ENCODE results near the gene PROSER2.
"Not testable (repeated sequence)": the region's sequence is repeated elsewhere in the genome, so short reads cannot be mapped to it uniquely, and the experiment has no call there.

Gene PROSER2

DNA sequence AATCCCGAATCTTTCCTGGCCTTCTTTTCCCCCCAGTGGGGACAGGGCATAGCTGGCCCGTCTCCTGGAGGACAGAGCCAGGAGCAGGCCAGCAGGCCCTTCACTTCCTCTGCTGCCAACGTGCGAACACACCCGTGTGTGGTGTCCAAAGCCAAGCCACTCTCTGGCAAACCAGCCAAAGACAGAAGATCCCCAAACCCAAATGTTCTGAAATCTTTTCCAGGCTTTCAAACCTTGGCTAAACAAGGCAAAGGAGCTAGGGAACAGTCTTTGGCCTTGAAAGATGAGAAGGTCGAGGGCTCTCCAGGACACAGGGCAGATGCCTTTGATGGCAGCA, 63.0 kb downstream of the PROSER2 start:
- DNase-seq (ENCODE audit: low read depth), result no peak

DNA sequence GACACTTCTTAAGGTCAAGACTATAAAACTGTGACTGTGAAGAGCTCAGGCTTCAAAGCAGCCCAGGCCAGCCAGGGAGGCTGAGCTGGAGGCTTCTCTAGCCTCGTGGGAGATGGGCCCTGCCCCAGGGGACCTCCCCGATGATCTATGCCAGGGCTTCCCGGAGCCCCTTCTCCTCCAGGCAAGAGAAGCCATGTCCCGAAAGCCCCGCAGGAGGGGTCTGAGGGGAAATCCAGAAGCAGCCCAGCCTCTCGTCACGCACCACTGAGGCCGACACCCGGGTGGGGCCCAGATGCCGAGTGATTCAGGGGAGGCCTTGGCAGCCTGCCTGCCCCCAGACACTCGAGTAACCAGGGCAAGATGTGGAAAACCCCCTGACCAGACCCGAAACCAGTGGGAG, 63.7 kb downstream of the PROSER2 start:
- DNase-seq (ENCODE audit: low read depth), result no peak

DNA sequence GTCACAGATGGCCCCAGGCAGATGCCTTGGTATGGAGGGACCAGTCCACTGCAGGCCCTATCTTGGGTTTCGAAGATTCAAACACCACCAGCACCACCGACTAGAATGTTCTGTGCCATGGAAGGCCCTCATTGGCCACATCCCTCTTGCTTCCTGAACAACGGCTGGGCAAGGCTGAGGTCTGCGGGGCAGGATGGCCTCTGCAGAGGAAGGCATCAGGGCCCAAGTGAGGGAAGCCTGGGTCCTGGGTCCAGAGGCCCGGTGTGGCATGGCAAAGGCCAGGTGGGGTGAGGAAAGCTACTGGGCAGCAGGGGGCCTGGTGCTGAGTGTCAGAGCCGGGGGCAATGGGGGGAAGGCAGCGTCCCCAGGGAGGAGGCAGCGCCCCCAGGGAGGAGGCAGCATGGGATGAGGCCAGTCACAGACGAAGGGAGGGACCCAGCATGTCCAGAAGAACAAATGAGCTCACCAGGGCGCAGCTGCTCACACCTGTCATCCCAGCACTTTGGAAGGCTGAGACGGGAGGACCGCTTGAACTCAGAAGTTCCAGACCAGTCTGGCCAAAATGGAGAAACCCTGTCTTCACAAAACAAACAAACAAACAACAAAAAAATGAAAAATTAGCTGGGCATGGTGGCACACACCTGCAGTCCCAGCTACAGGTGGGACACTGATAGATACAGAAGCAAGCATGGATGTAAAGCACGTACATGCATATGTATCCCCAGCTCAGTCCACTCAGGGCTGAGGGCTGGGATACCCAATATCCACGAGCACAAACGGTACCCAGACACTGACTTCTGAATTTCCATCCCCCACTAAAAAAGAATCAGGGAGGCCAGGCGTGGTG, 64.4 kb downstream of the PROSER2 start:
- no peak for DNase-seq (ENCODE audit: low read depth)

DNA sequence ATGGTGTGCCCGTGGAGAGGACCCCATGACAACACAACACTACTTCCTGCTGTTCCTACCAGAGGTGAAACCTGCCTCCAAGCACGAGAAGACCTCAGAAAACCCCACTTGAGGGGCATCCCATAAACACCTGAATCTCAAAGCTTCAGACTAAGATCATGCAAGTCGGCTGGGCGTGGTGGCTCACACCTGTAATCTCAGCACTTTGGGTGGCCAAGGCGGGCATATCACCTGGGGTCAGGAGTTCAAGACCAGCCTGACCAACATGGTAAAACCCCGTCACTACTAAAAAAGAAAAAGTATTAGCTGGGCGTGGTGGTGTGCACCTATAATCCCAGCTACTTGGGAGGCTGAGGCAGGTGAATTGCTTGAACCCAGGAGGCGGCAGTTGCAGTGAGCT, 66.1 kb downstream of the PROSER2 start:
- not testable (repeated sequence) for DNase-seq (ENCODE audit: low read depth)

DNA sequence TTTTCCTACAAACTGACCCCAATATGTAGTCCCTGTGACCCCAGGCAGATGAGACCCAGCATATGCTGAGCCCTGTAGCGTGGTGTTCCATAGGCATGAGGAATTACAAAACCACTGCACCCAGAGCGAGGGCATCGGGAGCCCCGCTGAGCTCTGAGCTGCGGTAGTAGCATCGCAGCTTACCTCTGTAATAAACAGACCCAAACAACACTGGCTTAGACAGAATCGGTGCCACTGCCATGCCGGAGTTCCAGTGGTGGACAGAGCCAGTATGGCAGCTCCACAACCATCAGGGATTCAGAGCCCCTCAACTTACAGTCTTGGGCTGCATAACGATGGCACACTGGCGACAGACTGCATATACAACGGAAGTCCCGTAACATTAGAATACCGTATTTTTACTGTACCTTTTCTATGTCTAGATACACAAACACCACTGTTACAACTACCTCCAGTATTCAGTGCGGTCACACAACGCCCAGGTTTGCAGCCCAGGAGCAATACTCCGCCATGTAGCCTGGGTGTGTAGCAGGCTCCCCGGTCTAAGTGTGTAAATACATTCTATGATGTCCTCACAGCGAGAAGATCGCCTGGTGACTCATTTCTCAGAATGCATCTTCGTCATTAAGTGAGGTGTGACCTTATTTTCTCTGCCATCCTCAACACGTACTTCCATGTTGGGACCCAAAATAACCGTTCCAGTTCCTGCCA, 68.8 kb downstream of the PROSER2 start:
- DNase-seq (ENCODE audit: low read depth), result no peak

DNA sequence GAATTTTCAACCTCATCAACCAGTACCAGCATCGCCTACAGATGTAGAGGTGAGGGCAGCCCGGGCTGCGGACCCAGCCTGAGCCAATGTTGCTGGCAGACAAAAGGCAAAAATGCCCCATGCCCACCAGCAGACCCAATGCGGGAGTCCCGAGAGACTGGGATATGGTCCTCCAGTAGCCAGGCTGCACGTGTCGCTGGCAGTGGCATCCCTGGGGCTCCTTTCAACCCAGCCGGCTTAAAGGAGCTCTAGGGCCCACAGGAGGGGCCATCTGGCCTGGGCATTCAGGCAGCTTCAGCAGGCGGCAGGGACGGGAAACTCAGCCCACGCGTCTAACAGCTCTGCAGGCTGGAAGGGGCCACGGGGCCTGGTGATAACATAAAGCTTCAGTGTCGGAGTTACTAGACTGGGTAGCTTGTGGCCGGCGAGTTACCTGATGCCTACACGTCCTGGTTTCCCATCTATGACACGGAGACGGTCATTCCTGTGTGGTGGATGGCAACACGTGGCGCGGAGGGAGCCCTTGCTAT, 70.7 kb downstream of the PROSER2 start:
- DNase-seq (ENCODE audit: low read depth), result no peak

DNA sequence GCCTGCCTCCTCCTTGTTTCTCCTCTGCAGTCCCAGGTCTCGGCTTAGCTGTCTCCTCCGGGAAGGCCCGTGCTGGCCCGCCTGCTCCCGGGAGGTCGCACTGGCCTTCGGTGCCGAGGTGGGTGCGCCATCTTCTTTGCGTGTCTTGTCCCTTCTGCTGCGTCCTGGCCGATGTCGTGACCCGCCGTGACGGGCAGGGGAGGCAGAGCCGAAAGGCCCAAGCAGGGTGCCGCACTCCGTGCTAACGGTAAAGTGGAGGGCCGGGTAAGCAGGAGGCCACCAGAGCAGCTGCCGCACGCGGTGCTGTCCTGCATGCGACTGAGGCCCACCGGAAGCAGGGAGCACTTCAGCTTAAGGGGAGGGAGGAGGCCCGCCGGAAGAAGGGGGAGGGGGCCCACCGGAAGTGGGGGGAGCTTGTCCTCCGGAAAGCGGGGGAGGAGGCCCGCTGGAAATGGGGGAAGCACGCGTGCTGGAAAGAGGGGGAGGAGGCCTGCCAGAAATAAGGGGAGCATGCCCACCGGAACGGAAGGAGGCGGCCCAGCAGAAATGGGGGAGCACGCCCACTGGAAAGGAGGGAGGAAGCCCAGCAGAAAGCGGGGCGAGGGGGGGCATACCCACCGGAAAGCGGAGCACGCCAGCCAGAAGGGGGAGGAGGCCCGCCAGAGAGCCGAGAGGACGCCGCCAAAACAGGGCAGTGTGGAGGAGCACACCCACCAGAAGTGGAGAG, 71.4 kb downstream of the PROSER2 start:
- no peak for DNase-seq (ENCODE audit: low read depth)

DNA sequence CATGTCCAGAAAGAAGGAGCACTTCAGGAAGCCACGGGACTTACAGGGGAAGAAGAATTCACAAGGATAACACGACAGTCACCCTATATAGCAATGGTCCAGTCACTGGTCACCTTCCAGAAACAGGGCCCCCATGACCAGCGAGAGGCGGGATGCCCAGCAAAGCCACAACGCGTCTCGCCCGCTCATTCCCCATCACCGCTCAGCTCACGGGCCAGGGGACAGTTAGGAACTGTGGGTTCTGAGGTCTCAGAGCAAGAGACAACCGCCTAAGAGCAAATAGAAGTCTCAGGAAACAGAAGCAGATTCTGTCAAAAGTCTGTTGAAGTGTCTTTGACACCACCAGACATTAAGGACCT, 71.9 kb downstream of the PROSER2 start:
- no peak for DNase-seq (ENCODE audit: low read depth)

DNA sequence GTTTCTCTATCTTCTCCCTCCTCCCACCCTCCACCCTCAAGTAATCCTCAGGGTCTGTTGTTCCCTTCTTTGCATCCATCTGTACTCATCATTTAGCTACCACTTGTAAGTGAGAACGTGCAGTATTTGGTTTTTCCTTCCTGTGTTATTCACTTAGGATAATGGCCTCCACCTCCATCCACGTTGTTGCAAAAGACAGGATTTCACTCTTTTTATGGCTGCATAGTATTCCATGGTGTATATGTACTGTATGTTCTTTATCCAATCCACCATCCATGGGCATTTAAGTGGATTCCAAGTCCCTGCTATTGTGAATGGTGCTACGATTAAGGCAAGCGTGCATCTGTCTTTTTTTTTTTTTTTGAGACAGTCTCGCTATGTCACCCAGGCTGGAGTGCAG, 72.4 kb downstream of the PROSER2 start:
- no peak for DNase-seq (ENCODE audit: low read depth)

DNA sequence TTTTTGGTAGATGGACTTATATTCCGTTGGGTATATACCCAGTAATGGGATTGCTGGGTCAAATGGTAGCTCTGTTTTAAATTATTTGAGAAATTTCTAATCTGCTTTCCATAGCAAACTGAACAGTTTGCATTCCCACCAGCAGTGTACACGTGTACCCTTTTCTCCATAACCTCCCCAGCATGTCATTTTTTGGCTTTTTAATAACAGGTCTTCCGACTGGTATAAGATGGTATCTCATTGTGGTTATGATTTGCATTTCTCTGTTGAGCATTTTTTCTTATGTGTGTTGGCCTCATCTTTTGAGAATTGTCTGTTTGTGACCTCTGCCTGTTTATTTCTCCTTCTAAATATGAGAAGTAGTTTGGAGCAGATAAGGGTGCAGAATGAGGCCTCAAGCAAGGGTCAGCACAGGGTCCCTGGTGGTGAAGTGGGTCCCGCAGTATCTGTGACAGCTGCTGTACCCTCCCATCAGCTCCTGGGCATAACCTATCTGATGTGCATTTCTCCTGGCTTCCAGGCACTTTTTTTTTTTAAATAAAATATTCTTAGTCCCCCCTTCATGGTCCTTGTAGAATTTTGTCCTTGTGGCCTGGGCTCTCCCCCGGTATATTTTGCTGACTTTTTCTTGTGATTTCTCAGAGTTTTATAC, 73.5 kb downstream of the PROSER2 start:
- no peak for DNase-seq (ENCODE audit: low read depth)

DNA sequence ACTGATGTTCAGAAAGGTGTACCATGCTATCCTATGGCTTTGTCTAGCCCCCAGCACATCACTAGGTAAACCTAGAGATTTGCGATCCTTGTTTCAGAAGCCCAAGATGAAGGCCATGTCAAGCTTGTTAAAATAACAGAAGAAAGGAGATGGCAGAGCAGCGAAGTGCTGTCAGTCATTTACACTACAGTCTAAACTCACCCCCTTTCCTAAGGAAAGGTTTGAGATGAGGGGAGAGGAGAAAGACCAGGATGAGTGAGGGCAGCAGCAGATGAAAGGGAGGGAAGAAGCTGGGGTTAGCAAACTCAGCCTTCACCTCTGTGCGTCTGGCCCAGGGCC, 74.8 kb downstream of the PROSER2 start:
- no peak for DNase-seq (ENCODE audit: low read depth)

DNA sequence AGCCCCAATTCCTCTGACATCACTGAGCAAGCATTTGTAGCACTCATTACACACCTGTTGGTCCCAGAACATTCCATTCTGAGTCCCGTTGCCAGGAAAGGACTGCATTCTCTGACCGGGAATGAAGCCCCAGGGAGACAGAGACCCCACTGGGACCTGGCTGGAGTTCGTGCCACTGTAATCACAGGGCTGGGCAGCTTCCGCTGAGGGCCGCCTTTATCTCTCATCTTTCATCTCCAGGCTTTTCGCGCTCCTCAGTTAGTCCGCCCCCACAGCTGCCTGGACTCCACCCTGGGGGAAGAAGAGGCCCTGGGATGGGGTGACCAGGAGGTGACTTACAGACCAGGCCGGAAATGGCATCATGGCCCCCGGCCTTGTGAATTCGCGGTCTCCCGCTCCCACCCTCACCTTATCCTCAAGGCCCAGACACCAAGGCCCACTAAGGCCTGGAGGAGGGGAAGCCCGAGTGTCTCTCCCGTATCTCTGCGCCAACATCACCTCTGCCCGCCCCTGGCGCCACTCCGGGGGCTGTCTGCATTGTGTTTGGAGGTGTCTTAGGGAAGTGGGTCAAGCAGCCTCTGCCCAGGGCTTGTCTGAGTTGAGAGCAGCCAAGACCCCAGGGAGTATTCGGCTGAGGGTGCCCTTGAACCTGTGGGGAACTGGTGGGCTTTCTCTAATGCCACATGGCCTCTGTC, 75.4 kb downstream of the PROSER2 start:
- no peak for DNase-seq (ENCODE audit: low read depth)

DNA sequence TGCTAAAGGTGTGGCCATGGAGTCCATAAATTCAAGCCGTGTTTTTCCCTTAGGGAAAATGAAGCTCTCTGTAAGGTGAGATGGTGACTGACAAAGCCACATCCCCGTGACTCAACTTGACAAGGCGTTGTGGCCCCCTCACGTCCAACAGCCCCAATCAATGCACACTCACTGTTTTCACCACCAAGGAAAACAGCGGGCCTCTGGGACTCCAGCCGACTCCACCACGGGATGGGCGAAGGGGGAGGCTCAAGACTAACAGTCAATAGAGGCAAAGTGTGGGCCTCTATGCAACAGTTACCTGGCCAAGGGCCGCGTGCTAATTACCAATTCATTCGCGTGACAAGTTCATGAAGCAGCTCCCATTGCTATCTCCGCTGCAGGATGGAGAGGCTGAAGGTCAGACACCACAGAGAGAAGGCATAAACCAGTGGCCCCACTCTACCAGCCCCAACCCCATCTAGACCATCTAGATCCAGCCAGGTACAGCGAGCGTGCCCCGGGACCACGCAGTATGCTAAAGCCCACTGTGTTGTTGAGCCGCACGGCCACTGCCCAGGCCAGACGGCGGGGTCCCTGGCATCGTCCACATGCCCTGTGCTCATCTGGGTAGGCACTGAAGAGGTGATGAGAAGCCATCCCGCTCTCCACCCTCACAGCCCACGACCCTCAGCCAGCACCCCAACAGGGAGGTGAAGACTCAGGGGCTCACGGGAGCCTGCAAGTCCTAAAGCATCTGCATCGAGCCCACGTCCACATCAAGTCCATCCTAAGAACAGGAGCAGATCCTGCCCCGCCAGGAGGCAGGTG, 76.1 kb downstream of the PROSER2 start:
- no peak for DNase-seq (ENCODE audit: low read depth)

DNA sequence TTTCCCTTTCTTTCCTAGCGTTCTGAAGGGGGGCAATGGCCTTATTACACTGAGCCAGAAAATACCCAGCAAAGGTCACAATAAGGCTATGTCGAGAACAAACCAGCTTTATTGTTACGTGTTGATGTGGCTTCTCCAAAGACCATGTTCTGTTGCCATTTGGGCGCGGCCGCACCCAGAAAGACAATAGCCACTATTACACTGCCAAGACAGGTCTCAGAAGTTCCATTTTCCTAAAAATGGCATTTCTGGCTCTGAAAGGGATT, 77.8 kb downstream of the PROSER2 start:
- DNase-seq (ENCODE audit: low read depth), result no peak

DNA sequence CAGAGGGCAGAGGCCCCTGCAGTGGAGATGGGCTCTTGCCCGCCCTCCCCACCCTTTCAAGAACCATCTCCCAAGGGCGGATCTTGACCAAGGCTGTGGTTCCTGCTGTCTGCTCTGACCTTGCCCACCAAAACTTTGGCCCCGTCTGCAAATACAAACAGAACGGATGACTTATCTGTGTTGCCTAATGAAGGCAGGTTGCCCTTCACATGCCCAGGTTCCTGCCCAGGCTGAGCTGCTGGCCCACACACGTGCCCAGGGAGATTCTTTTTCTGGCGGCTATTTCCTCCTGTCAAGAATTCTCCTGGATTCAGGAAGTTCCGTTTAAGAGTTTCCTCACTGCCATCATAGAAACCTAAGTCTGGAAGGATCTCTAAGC, 78.3 kb downstream of the PROSER2 start:
- DNase-seq (ENCODE audit: low read depth), result no peak

DNA sequence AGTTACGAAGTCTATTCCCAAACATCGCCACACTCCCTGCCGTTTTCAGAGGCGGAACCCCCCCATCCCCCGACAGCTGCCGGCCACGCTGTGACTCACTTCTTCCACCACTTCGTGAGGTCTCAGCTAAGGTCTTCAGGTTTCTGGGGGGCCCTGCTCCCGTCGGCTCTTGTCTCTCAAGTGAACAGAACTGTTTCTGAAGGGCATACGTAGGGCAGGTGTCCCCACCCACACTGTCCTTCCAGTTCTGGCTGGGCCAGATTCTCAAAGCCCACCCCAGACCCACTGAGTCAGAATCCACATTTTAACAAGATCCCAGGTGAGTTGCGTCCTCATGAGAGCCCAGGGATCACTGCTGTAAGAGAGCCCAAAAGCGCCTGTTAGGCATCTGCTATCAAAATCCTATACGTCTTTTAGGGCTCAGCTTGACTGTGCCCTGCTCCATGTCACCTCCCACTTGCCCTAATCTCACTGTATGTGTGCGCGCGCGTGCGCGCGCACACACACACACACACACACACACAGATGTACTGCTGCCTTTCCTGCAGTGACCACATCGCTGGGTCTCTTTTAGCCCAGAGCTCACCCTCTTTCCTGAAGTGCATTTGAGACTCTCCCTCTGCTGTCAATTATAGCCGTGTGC, 78.8 kb downstream of the PROSER2 start:
- no peak for DNase-seq (ENCODE audit: low read depth)

DNA sequence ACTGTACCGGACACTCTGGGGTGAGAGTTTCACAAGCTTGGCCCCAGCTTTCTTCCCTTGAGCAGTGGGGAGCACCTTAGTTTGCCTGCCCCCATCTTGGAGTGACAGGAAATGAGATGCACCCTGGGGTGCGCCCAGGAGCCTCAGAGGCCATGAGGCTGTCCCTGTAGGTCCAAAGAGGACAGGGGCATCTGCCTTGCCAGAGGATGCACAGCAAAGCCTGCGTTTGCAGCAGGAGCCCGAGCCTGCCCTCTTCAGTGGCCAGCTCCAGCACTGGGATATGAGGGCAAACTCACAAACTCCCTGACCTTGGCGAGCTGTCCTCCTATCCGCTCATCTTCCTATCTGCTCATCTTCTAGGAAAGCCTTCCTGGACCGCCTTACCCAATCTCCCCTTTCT, 79.5 kb downstream of the PROSER2 start:
- no peak for DNase-seq (ENCODE audit: low read depth)

DNA sequence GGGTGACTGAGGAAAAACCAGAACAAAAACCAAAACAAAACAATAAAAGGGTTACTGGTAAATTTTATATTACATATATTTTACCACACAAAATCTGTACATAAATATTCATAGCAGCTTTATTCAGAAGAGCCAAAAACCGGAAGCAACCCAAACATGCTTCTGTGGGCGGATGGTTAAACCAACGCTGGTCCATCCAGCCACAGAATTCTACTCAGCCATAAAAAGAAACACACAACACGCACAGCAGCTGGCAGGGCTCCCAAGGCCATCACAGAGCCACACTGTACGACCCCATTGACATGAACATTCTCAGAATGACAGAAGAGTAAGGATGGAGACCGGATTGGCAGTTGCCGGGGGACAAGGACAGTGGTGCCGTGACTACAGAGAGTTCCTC, 83.6 kb downstream of the PROSER2 start:
- no peak for DNase-seq (ENCODE audit: low read depth)

DNA sequence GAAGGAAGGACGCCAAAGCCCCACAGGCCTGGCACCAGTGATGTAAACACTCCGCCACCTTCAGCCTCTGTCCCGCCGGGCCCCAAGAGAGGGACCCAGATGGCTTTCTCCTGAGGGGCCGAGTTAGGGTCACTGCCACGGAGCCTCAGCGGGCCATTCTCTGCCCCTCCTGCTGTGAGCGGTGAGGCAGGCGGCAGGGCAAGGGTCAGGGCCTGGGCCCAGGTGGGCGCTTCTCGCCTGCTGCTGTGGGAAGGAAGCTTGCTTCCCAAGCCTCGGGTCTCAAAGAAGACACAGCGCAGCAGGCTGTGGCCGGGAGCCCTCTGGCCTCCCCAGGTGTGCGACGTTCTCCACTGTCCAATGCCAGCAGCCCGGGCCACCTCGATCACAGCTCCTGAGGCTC, 84.8 kb downstream of the PROSER2 start:
- DNase-seq (ENCODE audit: low read depth), result no peak

DNA sequence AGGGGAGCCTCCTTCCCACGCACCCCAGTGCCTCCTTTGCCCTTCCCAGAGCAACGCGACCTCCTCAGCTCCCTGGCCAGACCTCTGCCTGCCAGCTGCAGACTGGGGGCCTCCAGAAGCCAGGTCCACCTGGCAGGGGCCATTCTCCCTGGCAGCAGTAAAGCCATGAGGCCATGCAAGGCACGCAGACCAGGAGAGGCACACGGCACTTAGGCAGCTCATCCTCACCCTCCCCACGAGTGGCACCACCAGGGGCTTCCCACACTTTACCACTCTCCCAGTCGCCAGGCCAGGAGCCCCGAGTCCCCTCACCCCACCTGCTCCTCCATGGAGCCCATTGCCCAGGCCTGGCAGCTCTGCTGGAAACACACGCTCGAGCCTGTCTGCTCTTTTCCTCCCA, 85.4 kb downstream of the PROSER2 start:
- no peak for DNase-seq (ENCODE audit: low read depth)

DNA sequence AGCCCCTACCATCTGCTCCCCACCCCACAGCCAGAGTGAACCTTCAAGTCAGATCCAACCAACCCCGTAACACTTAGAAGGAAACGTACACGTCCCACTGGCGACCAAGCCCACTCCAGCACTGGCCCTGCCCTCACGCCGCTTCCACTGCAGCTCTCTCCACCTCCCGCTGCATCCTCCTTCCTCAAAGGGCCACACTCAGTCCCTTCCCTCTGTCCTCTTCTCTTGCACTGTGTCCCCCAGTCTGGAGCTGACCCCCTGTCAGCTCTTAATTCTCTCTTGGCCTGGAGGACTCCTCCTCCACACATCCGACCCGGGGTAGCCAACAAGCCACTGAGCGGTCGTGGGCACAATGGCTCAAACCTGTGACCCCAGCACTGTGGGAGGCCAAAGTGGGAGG, 85.8 kb downstream of the PROSER2 start:
- DNase-seq (ENCODE audit: low read depth), result no peak

Data from GM04504 (cell line).